Heart right ventricle (tissue), 16 donors: ENCODE data around the gene MZT2B. TPM values are rescaled to one million over a fixed set of nuclear protein-coding genes. Genes with fewer than 3 reads are reported as not detected.
"Not testable (repeated sequence)": the region's sequence is repeated elsewhere in the genome, so short reads cannot be mapped to it uniquely, and the experiment has no call there.

Source experiments
- ATAC-seq, 8 donors: fragments of 200-7000 bp; cut with Tn5 transposase; one replicate each; pipeline ENCODE4 v1.9.1; 2020; ENCODE audit warnings: mild to moderate bottlenecking in 8 of 8, moderate library complexity in 8 of 8, moderate number of reproducible peaks in 1 of 8
- DNase-seq, 2 donors: peaks; one replicate each; pipeline ENCODE4 v3.0.0-alpha.2; 2020
- H3K27ac ChIP-seq, 10 donors: fragments of 200-600 bp; sonication (generic) in 2 of 10; one replicate each; pipeline versions ENCODE4 v1.5.0 to v1.8.0; 2020 to 2022; ENCODE audit warnings: mild to moderate bottlenecking in 3 of 10
- H3K27me3 ChIP-seq, 7 donors: fragments of 200-600 bp; one replicate each; pipeline ENCODE4 v1.8.0; 2021 to 2022; ENCODE audit warnings: mild to moderate bottlenecking in 2 of 7
- H3K36me3 ChIP-seq, 9 donors: fragments of 200-600 bp; sonication (generic) in 1 of 9; one replicate each; pipeline versions ENCODE4 v1.5.0 to v1.8.0; 2020 to 2022; ENCODE audit warnings: mild to moderate bottlenecking in 2 of 9
- H3K4me1 ChIP-seq, 9 donors: fragments of 200-600 bp; sonication (generic) in 1 of 9; one replicate each; pipeline versions ENCODE4 v1.5.0 to v1.8.0; 2020 to 2022; ENCODE audit warnings: mild to moderate bottlenecking in 4 of 9
- H3K4me3 ChIP-seq, 10 donors: fragments of 200-600 bp; sonication (generic) in 2 of 10; one replicate each; pipeline versions ENCODE4 v1.5.0 to v1.8.0; 2020 to 2022; ENCODE audit warnings: mild to moderate bottlenecking in 7 of 10, moderate library complexity in 2 of 10
- H3K9me3 ChIP-seq, 11 donors: fragments of 200-600 bp in 10 of 11; sonication (generic) in 2 of 11; one replicate each; pipeline versions ENCODE4 v1.5.0 to v1.8.0; 2013 to 2022; ENCODE audit warnings: mild to moderate bottlenecking in 2 of 11, control low read depth in 1 of 11, moderate library complexity in 1 of 11
- WGBS, 2 donors: extraction: QIAGEN DNeasy Blood & Tissue Kit; methylation state at CpG; one replicate each; pipeline ENCODE4 v1.1.7; 2013; ENCODE audit warnings: inconsistent platforms in 1 of 2; 5-methylcytosine and 5-hydroxymethylcytosine counted together
- intact Hi-C, 10 donors: fragments of 100-400 bp; cut with DNase I; formaldehyde crosslinking; loops; one replicate each; pipeline versions ENCODE4 v1.11.1 to v1.14.2; 2022
- polyA plus RNA-seq, 2 donors: library from polyadenylated mRNA; stranded (reverse); fragments of 200-250 nt; gene quantifications; one replicate each; pipeline ENCODE4 v1.2.3, GENCODE V29; 2013
- total RNA-seq, 10 donors: library from RNA; stranded (reverse); fragmentation: NEBNext Ultra II Directional in 3 of 10; extraction: Animal tissue kit (Norgen Biotek cat#: 25700) in 3 of 10; gene quantifications; one replicate each; pipeline versions ENCODE4 v1.2.1 to v1.2.4, GENCODE V29; 2021 to 2023
- TF ChIP-seq, protein P1 (sequence below), 9 donors: fragments of 200-600 bp; sonication (generic) in 2 of 9; IDR thresholded peaks; one replicate each; pipeline versions ENCODE4 v1.5.0 to v1.8.0; 2021 to 2022; ENCODE audit warnings: antibody characterized with exemption in 9 of 9, mild to moderate bottlenecking in 5 of 9, moderate library complexity in 1 of 9
- donor health status: Arrhythmogenic right ventricular cardiomyopathy.
- donor health status: ischemic (EF 13 %, LVEDD 7.1; RV severe dilation, severe dysfunction).
- donor health status: healthy with polysubstance abuse.
- donor health status: DM: no; HTN: yes; CAD: no.
- donor health status: DM: no; HTN: no; CAD: no.
- donor health status: ischemic (EF 25% LVEDD 6.9; RV normal size, moderate dysfunction).
- donor health status: ischemic (EF 25% LVEDD 5.7; RV mildly dilated, moderate dysfunction).
- donor health status: healthy.
- donor health status: DM: yes; HTN: yes; CAD: no.
- donor health status: Ischemic cardiomyopathy.
- donor health status: ischemic (EF 35%, LVEDD 5.7; RV mildly dilated, moderate dysfunction).
- donor health status: nonischemic (EF 11% LVEDD 7.7; RV severe dilation, severe dysfunction).
- donor health status: DM: yes; HTN: yes; CAD: no.
- donor health status: PGD.
- donor health status: ischemic (EF 29% LVEDD 5.4; RV normal size, mild dysfunction).
- donor health status: nonischemic (EF 23%, LVEDD 6.1; RV moderate dilation, normal function).

Gene MZT2B
- total and polyA plus RNA-seq, 12 donors, result 297 to 911 (median 420) TPM

DNA sequence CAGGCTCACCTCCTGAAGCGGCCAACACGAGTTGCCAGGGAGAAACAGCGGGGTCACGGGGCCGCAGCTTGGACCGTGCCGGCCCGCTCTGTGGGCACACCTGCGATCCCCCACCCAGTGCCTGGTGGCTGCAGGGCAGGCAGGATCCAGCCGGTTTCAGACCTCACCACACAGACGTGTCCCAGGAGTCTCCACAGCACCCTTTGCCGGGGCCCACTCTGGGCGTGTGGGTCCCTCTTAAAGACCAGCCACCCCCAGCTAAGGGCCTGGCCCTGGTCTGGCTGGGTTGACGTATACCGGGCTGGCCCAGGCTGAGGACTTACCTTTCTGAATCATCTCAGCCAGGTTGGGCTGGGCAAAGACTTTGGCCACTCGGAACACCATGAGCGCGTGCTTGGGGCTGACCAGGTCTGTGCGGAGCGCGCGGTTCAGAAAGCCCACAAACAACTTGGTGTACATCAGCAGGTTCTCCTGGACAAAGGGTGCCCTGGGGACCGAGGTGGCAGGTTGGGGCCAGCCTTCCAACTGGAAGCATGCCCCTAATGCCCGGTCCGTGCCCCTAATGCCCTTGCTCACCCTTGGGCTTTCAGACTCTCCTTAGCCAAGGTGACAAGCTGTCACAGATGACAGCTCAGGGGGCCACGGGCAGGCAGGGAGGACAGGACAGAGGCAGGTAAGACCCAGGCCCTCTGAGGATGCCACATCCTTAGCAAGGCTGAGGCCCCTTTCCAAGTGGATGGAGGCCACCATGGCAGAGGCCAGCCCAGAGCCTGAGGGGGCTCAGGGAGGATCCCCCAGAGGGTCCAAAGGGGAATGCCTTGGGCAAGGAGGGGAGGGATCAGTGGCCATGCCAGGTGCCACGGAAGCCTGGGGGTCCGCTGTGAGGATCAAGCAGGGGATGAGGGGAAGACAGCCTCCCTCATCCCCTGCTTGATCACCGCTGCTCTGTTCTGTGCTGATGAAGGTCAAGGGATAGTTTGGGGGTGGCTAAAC lies 27.0 kb upstream of the MZT2B start:
- intact Hi-C loops, result loop anchor here in 6 of 10 donors (5.0 to 10.0 kb wide), 3 partner anchors 177 to 182 kb away; no protein-coding TSS in a partner anchor
- Histone ChIP-seq H3K27ac (no peak overlapping the region), H3K4me1 (no peaks in the 10 kb centered on the region), H3K9me3 (no peaks in the 10 kb centered on the region), H3K27me3 (no peaks in the 10 kb centered on the region), H3K4me3 (no peak overlapping the region), H3K36me3 (peaks cover 0 to 62% (median 9%) of the 10 kb centered on the region in 9 donors)
- peak in 1 of 8 donors; percentile 1 for ATAC-seq
- TF ChIP-seq, protein P1, sequence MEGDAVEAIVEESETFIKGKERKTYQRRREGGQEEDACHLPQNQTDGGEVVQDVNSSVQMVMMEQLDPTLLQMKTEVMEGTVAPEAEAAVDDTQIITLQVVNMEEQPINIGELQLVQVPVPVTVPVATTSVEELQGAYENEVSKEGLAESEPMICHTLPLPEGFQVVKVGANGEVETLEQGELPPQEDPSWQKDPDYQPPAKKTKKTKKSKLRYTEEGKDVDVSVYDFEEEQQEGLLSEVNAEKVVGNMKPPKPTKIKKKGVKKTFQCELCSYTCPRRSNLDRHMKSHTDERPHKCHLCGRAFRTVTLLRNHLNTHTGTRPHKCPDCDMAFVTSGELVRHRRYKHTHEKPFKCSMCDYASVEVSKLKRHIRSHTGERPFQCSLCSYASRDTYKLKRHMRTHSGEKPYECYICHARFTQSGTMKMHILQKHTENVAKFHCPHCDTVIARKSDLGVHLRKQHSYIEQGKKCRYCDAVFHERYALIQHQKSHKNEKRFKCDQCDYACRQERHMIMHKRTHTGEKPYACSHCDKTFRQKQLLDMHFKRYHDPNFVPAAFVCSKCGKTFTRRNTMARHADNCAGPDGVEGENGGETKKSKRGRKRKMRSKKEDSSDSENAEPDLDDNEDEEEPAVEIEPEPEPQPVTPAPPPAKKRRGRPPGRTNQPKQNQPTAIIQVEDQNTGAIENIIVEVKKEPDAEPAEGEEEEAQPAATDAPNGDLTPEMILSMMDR (IDR thresholded peaks at IDR 0.05), result no peak
- 95% methylated on average over 28 to 29 of the region's 29 CpGs for WGBS, 2 donors
- DNase-seq, result no peak

DNA sequence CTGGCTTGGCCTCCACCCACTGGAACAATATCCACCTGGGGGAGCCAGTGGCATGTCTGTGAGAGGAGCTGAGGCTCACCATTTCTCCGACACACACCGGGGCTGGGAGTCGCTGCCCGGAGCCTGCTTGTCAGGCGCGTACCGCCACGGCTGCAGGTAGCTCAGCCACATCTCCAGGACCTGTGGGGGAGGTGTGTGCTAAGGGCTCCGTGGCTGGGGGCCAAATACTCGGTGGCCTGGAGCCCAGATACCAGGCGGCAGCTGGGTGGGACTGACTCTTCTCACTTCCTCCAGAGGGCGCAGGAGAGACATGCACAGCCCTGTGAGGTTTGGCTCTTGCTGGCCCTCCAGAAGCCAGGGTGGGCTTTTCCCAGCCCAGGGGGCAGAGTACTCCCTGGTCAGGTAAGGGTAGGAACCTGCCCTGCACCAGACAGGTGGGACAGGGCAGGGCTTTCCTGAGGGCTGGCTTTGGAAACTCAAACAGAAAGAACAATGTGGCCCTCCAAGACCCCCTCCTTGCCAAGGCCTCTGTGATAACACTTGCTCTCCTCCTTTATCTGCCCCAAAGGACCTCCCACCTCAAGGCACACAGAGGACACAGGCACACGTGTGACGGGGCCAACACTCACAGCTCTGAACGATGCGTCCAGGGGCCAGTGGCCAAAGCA lies 26.0 kb upstream of the MZT2B start:
- intact Hi-C loops, result loop anchor here in 7 of 10 donors (2.0 to 10.0 kb wide), 4 partner anchors 176 to 181 kb away; no protein-coding TSS in a partner anchor
- DNase-seq, result peak; percentile 70 to 71

DNA sequence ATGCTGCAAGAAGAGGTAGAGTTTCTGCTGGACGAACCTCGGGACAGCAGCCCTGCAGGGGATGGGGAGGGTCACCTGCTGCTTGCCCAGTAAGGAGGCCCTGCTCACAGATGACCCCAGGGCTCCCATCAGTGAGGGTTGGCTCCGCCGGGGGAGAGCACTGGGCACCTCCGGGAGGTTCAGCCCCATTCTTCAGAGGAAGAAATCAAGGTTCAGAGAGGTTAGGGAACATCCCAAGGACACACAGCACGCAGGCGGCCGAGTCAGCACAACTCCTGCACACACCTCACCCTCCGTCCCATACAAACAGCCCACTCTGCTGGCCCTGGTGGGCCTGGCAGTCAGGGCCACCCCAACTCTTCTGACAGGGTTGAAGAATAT lies 25.4 kb upstream of the MZT2B start:
- TF ChIP-seq, protein P1 (IDR thresholded peaks at IDR 0.05), result no peak
- intact Hi-C loops, result loop anchor here in 7 of 10 donors (2.0 to 10.0 kb wide), 4 partner anchors 176 to 181 kb away; no protein-coding TSS in a partner anchor
- DNase-seq, result no peak
- Histone ChIP-seq H3K27me3 (no peaks in the 10 kb centered on the region), H3K9me3 (no peaks in the 10 kb centered on the region), H3K36me3 (peaks cover 0 to 71% (median 9%) of the 10 kb centered on the region in 9 donors), H3K4me1 (peaks cover 0 to 2% (median 0%) of the 10 kb centered on the region in 9 donors), H3K27ac (no peak overlapping the region), H3K4me3 (no peak overlapping the region)
- no peak for ATAC-seq
- WGBS, 2 donors, result 88 to 98% methylated on average over 9 of the region's 9 CpGs

More for the DNA sequence above, 26.0 kb upstream of the MZT2B start:
- H3K9me3 ChIP-seq, H3K27ac ChIP-seq, H3K27me3 ChIP-seq, H3K4me1 ChIP-seq, H3K4me3 ChIP-seq: not testable (repeated sequence)
- peaks cover 0 to 66% (median 9%) of the 10 kb centered on the region in 9 donors for H3K36me3 ChIP-seq
- TF ChIP-seq, protein P1 (IDR thresholded peaks at IDR 0.05), result peak; percentile 30 to 70 (median 59)
- WGBS, 2 donors, result 40 to 49% methylated on average over 16 of the region's 16 CpGs
- peak; percentile 38 to 82 (median 70) for ATAC-seq

DNA sequence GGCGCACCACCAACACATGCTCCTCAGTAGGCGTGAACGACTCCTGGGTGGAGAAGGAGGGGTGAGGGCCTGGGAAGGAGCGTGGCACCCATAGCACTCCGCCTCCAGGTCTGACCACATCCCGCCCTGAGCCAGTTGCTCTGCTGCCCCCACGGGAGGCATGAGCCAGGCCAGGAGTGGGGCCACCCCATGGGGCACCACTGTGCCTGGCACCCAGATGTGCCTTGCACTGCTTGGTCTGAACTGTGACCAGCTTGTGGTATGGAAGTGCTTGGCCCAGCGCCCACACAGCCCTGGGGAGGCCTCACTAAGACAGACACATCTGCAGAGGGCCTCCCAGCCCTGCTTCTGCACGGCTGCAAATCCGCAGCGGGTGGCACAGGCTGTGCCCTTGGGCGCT lies 24.7 kb upstream of the MZT2B start:
- WGBS, 2 donors, result 79 to 89% methylated on average over 11 of the region's 12 CpGs
- not testable (repeated sequence) for H3K9me3 ChIP-seq, ATAC-seq, H3K27me3 ChIP-seq, DNase-seq, H3K4me1 ChIP-seq, H3K27ac ChIP-seq, H3K4me3 ChIP-seq
- peaks cover 0 to 66% (median 9%) of the 10 kb centered on the region in 9 donors for H3K36me3 ChIP-seq
- intact Hi-C loops, result loop anchor here in 7 of 10 donors (2.0 to 10.0 kb wide), 4 partner anchors 175 to 180 kb away; no protein-coding TSS in a partner anchor

DNA sequence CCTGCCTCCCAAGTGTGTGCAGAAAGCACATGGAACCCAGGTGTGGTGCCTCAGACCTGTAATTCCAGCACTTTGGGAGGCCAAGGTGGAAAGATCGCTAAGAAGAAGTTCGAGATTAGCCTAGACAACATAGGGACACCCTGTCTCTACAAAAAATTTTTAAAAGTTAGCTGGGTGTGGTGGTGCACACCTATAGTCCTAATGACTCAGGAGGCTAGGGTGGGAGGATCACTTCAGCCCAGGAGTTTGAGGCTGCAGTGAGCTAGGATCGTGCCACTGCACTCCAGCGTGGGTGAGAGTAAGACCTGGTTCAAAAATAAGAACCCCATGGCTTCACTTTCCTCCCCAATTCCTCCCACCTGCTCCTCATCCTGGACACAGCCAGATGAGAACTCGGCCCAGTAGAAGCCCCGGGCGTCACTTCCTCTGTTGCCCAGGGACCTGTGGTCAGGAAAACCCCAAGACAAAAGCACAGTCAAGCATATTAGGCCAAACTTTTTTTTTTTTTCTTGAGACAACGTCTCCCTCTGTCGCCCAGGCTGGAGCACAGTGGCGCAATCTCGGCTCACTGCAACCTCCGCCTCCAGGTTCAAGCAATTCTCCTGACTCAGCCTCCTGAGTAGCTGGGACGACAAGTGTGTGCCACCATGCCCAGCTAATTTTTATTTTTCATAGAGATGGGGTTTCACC lies 24.1 kb upstream of the MZT2B start:
- intact Hi-C loops, result loop anchor here in 7 of 10 donors (2.0 to 10.0 kb wide), 4 partner anchors 174 to 179 kb away; no protein-coding TSS in a partner anchor
- H3K4me3 ChIP-seq, H3K27ac ChIP-seq, H3K4me1 ChIP-seq, ATAC-seq, H3K27me3 ChIP-seq, H3K9me3 ChIP-seq, DNase-seq: not testable (repeated sequence)
- 67 to 72% methylated on average over 13 of the region's 13 CpGs for WGBS, 2 donors
- H3K36me3 ChIP-seq, result peaks cover 0 to 66% (median 11%) of the 10 kb centered on the region in 9 donors
